Neural progenitor cell (in vitro differentiated cells): ENCODE measurements around the gene MYLK. TPM values are rescaled to one million over a fixed set of nuclear protein-coding genes. Genes with fewer than 3 reads are reported as not detected.

Source experiments
- DNase-seq: peaks from one replicate; pipeline ENCODE4 v3.0.0-alpha.2; 2016; ENCODE audit warnings: low spot score
- H2AFZ ChIP-seq: fragments of 200-600 bp; sonication (generic); replicated peaks from 2 replicates; pipeline ENCODE4 v1.6.1; 2016; ENCODE audit warnings: antibody characterized with exemption
- H3F3A ChIP-seq: fragments of 200-600 bp; sonication (generic); 2 replicates; pipeline ENCODE4 v1.6.1; 2016; ENCODE audit warnings: antibody characterized with exemption, low read depth
- H3K27ac ChIP-seq: fragments of 200-600 bp; sonication (generic); 2 replicates; pipeline ENCODE4 v1.5.1; 2016; ENCODE audit warnings: mild to moderate bottlenecking
- H3K27me3 ChIP-seq: fragments of 200-600 bp; sonication (generic); 2 replicates; pipeline ENCODE4 v1.6.1; 2016; ENCODE audit warnings: mild to moderate bottlenecking, moderate library complexity
- H3K36me3 ChIP-seq: fragments of 200-600 bp; sonication (generic); 2 replicates; pipeline ENCODE4 v1.5.1; 2016
- H3K4me1 ChIP-seq: fragments of 200-600 bp; sonication (generic); 2 replicates; pipeline ENCODE4 v1.6.1; 2016; ENCODE audit warnings: mixed run types
- H3K4me2 ChIP-seq: fragments of 200-600 bp; sonication (generic); 2 replicates; pipeline ENCODE4 v1.6.1; 2016
- H3K4me3 ChIP-seq: fragments of 200-600 bp; sonication (generic); 2 replicates; pipeline ENCODE4 v1.5.1; 2016
- H3K79me2 ChIP-seq: fragments of 200-600 bp; sonication (generic); 2 replicates; pipeline ENCODE4 v1.6.1; 2016; ENCODE audit warnings: low read depth
- H3K9ac ChIP-seq: fragments of 200-600 bp; sonication (generic); 2 replicates; pipeline ENCODE4 v1.6.1; 2016
- H3K9me3 ChIP-seq: fragments of 200-600 bp; sonication (generic); 2 replicates; pipeline ENCODE4 v1.5.1; 2016; ENCODE audit warnings: low read depth
- H4K20me1 ChIP-seq: fragments of 200-600 bp; sonication (generic); 2 replicates; pipeline ENCODE4 v1.6.1; 2016; ENCODE audit warnings: low read depth
- H3K27ac Mint-ChIP-seq: 3 replicates; pipeline ENCODE4 v1.8.0; 2021; ENCODE audit warnings: mixed read lengths
- H3K27me3 Mint-ChIP-seq: 2 replicates; pipeline ENCODE4 v1.8.0; 2022; ENCODE audit warnings: low read depth, mild to moderate bottlenecking, inconsistent platforms, moderate library complexity, mixed read lengths; ENCODE audit not compliant: insufficient read depth
- H3K36me3 Mint-ChIP-seq: 3 replicates; pipeline ENCODE4 v1.8.0; 2021; ENCODE audit warnings: mixed read lengths
- H3K4me1 Mint-ChIP-seq: 3 replicates; pipeline ENCODE4 v1.8.0; 2021; ENCODE audit warnings: mixed read lengths
- H3K4me3 Mint-ChIP-seq: 3 replicates; pipeline ENCODE4 v1.8.0; 2021; ENCODE audit warnings: mild to moderate bottlenecking, moderate library complexity, mixed read lengths
- H3K9me3 Mint-ChIP-seq: 3 replicates; pipeline ENCODE4 v1.8.0; 2020; ENCODE audit warnings: mixed read lengths
- EZH2 ChIP-seq: fragments of 200-600 bp; sonication (generic); IDR thresholded peaks from 2 replicates; pipeline ENCODE4 v1.6.1; 2017; ENCODE audit warnings: antibody characterized with exemption, mild to moderate bottlenecking, moderate library complexity
- EZH2phosphoT487 ChIP-seq: fragments of 200-600 bp; sonication (generic); IDR thresholded peaks from 2 replicates; pipeline ENCODE4 v1.6.1; 2017; ENCODE audit warnings: antibody characterized with exemption
- total RNA-seq: library from RNA; depleted of rRNA; stranded (reverse); fragments of >200 nt; gene quantifications from 2 replicates; pipeline ENCODE4 v1.2.3, GENCODE V29; 2015; ENCODE audit warnings: low replicate concordance
- TF ChIP-seq, protein P1 (sequence below): fragments of 200-600 bp; sonication (generic); IDR thresholded peaks from 2 replicates; pipeline ENCODE4 v1.5.1; 2017; ENCODE audit warnings: antibody characterized with exemption, mild to moderate bottlenecking

Gene MYLK
- total RNA-seq, 1 donor from 2014 or later, result 28.4 TPM

- Mint-ChIP-seq H3K27ac (no peak overlapping the region), H3K4me3 (no peak overlapping the region)
Measured at GRCh38 chr3:123788710-123789109, 95.4 kb downstream of the MYLK start.

GRCh38 chr3:123787133-123787532 lies 97.0 kb downstream of the MYLK start:
- Histone ChIP-seq H3K9ac (no peak overlapping the region), H3K4me3 (no peak overlapping the region), H3K79me2 (no peaks in the 10 kb centered on the region), H3K4me1 (peaks cover 8% of the 10 kb centered on the region), H4K20me1 (no peaks in the 10 kb centered on the region), H3K27ac (no peak overlapping the region), H3F3A (no peaks in the 10 kb centered on the region), H3K27me3 (no peaks in the 10 kb centered on the region), H3K36me3 (no peaks in the 10 kb centered on the region), H3K4me2 (no peak overlapping the region), H2AFZ (no peak overlapping the region), H3K9me3 (no peaks in the 10 kb centered on the region)
- Mint-ChIP-seq H3K9me3 (no peaks in the 10 kb centered on the region), H3K4me1 (peaks cover 11% of the 10 kb centered on the region), H3K4me3 (no peak overlapping the region), H3K27ac (no peak overlapping the region), H3K27me3 (peaks cover 3% of the 10 kb centered on the region), H3K36me3 (peaks cover 39% of the 10 kb centered on the region)
- DNase-seq, result no peak
- TF ChIP-seq EZH2, result no peak
- TF ChIP-seq, protein P1, sequence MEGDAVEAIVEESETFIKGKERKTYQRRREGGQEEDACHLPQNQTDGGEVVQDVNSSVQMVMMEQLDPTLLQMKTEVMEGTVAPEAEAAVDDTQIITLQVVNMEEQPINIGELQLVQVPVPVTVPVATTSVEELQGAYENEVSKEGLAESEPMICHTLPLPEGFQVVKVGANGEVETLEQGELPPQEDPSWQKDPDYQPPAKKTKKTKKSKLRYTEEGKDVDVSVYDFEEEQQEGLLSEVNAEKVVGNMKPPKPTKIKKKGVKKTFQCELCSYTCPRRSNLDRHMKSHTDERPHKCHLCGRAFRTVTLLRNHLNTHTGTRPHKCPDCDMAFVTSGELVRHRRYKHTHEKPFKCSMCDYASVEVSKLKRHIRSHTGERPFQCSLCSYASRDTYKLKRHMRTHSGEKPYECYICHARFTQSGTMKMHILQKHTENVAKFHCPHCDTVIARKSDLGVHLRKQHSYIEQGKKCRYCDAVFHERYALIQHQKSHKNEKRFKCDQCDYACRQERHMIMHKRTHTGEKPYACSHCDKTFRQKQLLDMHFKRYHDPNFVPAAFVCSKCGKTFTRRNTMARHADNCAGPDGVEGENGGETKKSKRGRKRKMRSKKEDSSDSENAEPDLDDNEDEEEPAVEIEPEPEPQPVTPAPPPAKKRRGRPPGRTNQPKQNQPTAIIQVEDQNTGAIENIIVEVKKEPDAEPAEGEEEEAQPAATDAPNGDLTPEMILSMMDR, result no peak
- TF ChIP-seq EZH2phosphoT487, result no peak

More at GRCh38 chr3:123788710-123789109, 95.4 kb downstream of the MYLK start:
- Histone ChIP-seq H3F3A (no peaks in the 10 kb centered on the region), H2AFZ (no peak overlapping the region), H3K79me2 (no peaks in the 10 kb centered on the region), H3K9me3 (no peaks in the 10 kb centered on the region), H3K4me2 (no peak overlapping the region), H3K27ac (no peak overlapping the region), H3K27me3 (no peaks in the 10 kb centered on the region), H3K9ac (no peak overlapping the region), H4K20me1 (no peaks in the 10 kb centered on the region), H3K4me3 (no peak overlapping the region), H3K36me3 (no peaks in the 10 kb centered on the region), H3K4me1 (peaks cover 8% of the 10 kb centered on the region)
- H3K9me3 Mint-ChIP-seq, result no peaks in the 10 kb centered on the region
- peaks cover 16% of the 10 kb centered on the region for H3K4me1 Mint-ChIP-seq
- DNase-seq, result no peak
- TF ChIP-seq EZH2 (no peak), EZH2phosphoT487 (no peak)
- TF ChIP-seq, protein P1, result no peak
- H3K27me3 Mint-ChIP-seq, result peaks cover 2% of the 10 kb centered on the region
- peaks cover 51% of the 10 kb centered on the region for H3K36me3 Mint-ChIP-seq

DNA sequence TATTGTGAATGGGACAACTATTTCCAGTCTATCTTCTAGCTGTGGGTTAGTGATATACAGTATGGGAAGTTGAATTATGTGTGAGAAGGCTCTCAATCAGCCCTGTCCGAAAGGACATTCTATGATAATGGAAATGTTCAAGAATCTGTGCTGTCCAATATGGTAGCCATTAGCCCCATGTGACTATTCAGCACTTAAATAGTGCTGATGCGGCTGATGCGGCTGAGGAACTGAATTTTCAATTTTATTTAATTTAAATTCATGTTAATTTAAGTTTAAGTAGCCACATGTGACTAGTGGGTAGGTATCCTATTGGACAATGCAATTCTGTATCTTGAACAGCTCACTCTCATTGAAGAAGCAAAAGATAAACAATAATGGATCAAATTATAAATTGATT lies 98.5 kb downstream of the MYLK start:
- Histone ChIP-seq H3K4me2 (no peak overlapping the region), H2AFZ (no peak overlapping the region), H3K9ac (no peak overlapping the region), H3K27ac (no peak overlapping the region), H3F3A (no peaks in the 10 kb centered on the region), H3K4me1 (peaks cover 8% of the 10 kb centered on the region), H3K79me2 (no peaks in the 10 kb centered on the region), H3K4me3 (no peak overlapping the region), H3K9me3 (no peaks in the 10 kb centered on the region), H3K27me3 (no peaks in the 10 kb centered on the region), H4K20me1 (no peaks in the 10 kb centered on the region), H3K36me3 (no peaks in the 10 kb centered on the region)
- Mint-ChIP-seq H3K4me1 (peaks cover 11% of the 10 kb centered on the region), H3K9me3 (no peaks in the 10 kb centered on the region), H3K36me3 (peaks cover 32% of the 10 kb centered on the region), H3K4me3 (no peak overlapping the region), H3K27ac (no peak overlapping the region), H3K27me3 (peaks cover 3% of the 10 kb centered on the region)
- DNase-seq, result no peak
- no peak for TF ChIP-seq EZH2
- TF ChIP-seq, protein P1, result no peak
- no peak for TF ChIP-seq EZH2phosphoT487
